Measurements from ENCODE around the gene ZSWIM5.
"Not testable (repeated sequence)": the region's sequence is repeated elsewhere in the genome, so short reads cannot be mapped to it uniquely, and the experiment has no call there.

ZSWIM5 gene

GRCh38 chr1:45246760-45247159 is 40.4 kb upstream of the ZSWIM5 start:
- Histone ChIP-seq H3K27ac (ENCODE audit: low read length) (no peak overlapping the region), H3K4me2 (ENCODE audit: low read depth, low read length) (no peak overlapping the region)
- TF ChIP-seq EZH2 (optimal IDR thresholded peaks at IDR 0.05; ENCODE audit: low read depth, low read length) (no peak), CTCF (IDR thresholded peaks at IDR 0.05; ENCODE audit: low read length) (no peak), EZH2phosphoT487 (IDR thresholded peaks at IDR 0.05; ENCODE audit: low read length) (no peak)

GRCh38 chr1:45246359-45246758 is 40.0 kb upstream of the ZSWIM5 start:
- not testable (repeated sequence) for H3K9me2 ChIP-seq (replicated peaks; ENCODE audit: insufficient read depth, low read length); H3K9ac ChIP-seq (ENCODE audit: low read length); H3F3A ChIP-seq (ENCODE audit: insufficient read depth, low read length); H3K27ac ChIP-seq (ENCODE audit: low read length); DNase-seq; H4K20me1 ChIP-seq (ENCODE audit: insufficient read depth, low read length); H3K4me1 ChIP-seq (ENCODE audit: low read length); H3K9me3 ChIP-seq (replicated peaks; ENCODE audit: insufficient read depth, low read length); H3K79me2 ChIP-seq (ENCODE audit: low read length); H3K4me3 ChIP-seq (ENCODE audit: low read length); H3K4me2 ChIP-seq (ENCODE audit: low read depth, low read length); H3K36me3 ChIP-seq (replicated peaks; ENCODE audit: insufficient read depth, low read length); H2AFZ ChIP-seq (ENCODE audit: low read length); H3K27me3 ChIP-seq (replicated peaks; ENCODE audit: insufficient read depth, low read length)

More at GRCh38 chr1:45246760-45247159, 40.4 kb upstream of the ZSWIM5 start:
- no peak for DNase-seq
- H3K9me3 ChIP-seq (replicated peaks; ENCODE audit: insufficient read depth, low read length), result no peaks in the 10 kb centered on the region
- no peaks in the 10 kb centered on the region for H3K27me3 ChIP-seq (replicated peaks; ENCODE audit: insufficient read depth, low read length)
- H2AFZ ChIP-seq (ENCODE audit: low read length), result no peak overlapping the region
- H4K20me1 ChIP-seq (ENCODE audit: insufficient read depth, low read length), result no peaks in the 10 kb centered on the region
- no peaks in the 10 kb centered on the region; the same call in 1 of the 2 replicates for H3K9me2 ChIP-seq (replicated peaks; ENCODE audit: insufficient read depth, low read length)
- no peak overlapping the region for H3K9ac ChIP-seq (ENCODE audit: low read length)
- H3K79me2 ChIP-seq (ENCODE audit: low read length), result no peaks in the 10 kb centered on the region
- no peak overlapping the region for H3K4me3 ChIP-seq (ENCODE audit: low read length)
- no peaks in the 10 kb centered on the region for H3F3A ChIP-seq (ENCODE audit: insufficient read depth, low read length)
- H3K4me1 ChIP-seq (ENCODE audit: low read length), result no peaks in the 10 kb centered on the region
- no peaks in the 10 kb centered on the region for H3K36me3 ChIP-seq (replicated peaks; ENCODE audit: insufficient read depth, low read length)

GRCh38 chr1:45244660-45245059 is 38.3 kb upstream of the ZSWIM5 start:
- Histone ChIP-seq H3K9me3 (replicated peaks; ENCODE audit: insufficient read depth, low read length) (no peaks in the 10 kb centered on the region), H3K79me2 (ENCODE audit: low read length) (no peaks in the 10 kb centered on the region), H3K27ac (ENCODE audit: low read length) (no peak overlapping the region), H3K4me1 (ENCODE audit: low read length) (no peaks in the 10 kb centered on the region), H3K4me2 (ENCODE audit: low read depth, low read length) (no peak overlapping the region), H3F3A (ENCODE audit: insufficient read depth, low read length) (no peaks in the 10 kb centered on the region), H3K4me3 (ENCODE audit: low read length) (no peak overlapping the region), H4K20me1 (ENCODE audit: insufficient read depth, low read length) (no peaks in the 10 kb centered on the region), H2AFZ (ENCODE audit: low read length) (no peak overlapping the region), H3K9ac (ENCODE audit: low read length) (no peak overlapping the region), H3K9me2 (replicated peaks; ENCODE audit: insufficient read depth, low read length) (no peaks in the 10 kb centered on the region; the same call in 1 of the 2 replicates), H3K36me3 (replicated peaks; ENCODE audit: insufficient read depth, low read length) (no peaks in the 10 kb centered on the region), H3K27me3 (replicated peaks; ENCODE audit: insufficient read depth, low read length) (no peaks in the 10 kb centered on the region)
- TF ChIP-seq EZH2 (optimal IDR thresholded peaks at IDR 0.05; ENCODE audit: low read depth, low read length) (no peak), EZH2phosphoT487 (IDR thresholded peaks at IDR 0.05; ENCODE audit: low read length) (no peak), CTCF (IDR thresholded peaks at IDR 0.05; ENCODE audit: low read length) (no peak)
- DNase-seq, result no peak

GRCh38 chr1:45243476-45244343 is 37.3 kb upstream of the ZSWIM5 start:
- H2AFZ ChIP-seq (ENCODE audit: low read length), result no peak overlapping the region
- no peaks in the 10 kb centered on the region; the same call in 1 of the 2 replicates for H3K9me2 ChIP-seq (replicated peaks; ENCODE audit: insufficient read depth, low read length)
- H3K27me3 ChIP-seq (replicated peaks; ENCODE audit: insufficient read depth, low read length), result no peaks in the 10 kb centered on the region
- H3K4me1 ChIP-seq (ENCODE audit: low read length), result no peaks in the 10 kb centered on the region
- DNase-seq, result no peak
- H3K9ac ChIP-seq (ENCODE audit: low read length), result no peak overlapping the region
- H4K20me1 ChIP-seq (ENCODE audit: insufficient read depth, low read length), result no peaks in the 10 kb centered on the region
- H3K79me2 ChIP-seq (ENCODE audit: low read length), result no peaks in the 10 kb centered on the region
- no peak for TF ChIP-seq EZH2 (optimal IDR thresholded peaks at IDR 0.05; ENCODE audit: low read depth, low read length)
- no peak for TF ChIP-seq CTCF (IDR thresholded peaks at IDR 0.05; ENCODE audit: low read length)
- no peak for TF ChIP-seq EZH2phosphoT487 (IDR thresholded peaks at IDR 0.05; ENCODE audit: low read length)
- no peak overlapping the region for H3K4me2 ChIP-seq (ENCODE audit: low read depth, low read length)
- no peaks in the 10 kb centered on the region for H3K36me3 ChIP-seq (replicated peaks; ENCODE audit: insufficient read depth, low read length)
- no peaks in the 10 kb centered on the region for H3K9me3 ChIP-seq (replicated peaks; ENCODE audit: insufficient read depth, low read length)
- no peaks in the 10 kb centered on the region for H3F3A ChIP-seq (ENCODE audit: insufficient read depth, low read length)
- H3K4me3 ChIP-seq (ENCODE audit: low read length), result no peak overlapping the region
- H3K27ac ChIP-seq (ENCODE audit: low read length), result no peak overlapping the region
